HG03108 (cell line): ENCODE data around the gene ABCB11.
A peak's percentile ranks its signal among the peaks of the same experiment; 100 is the strongest.
"Not testable (repeated sequence)": the region's sequence is repeated elsewhere in the genome, so short reads cannot be mapped to it uniquely, and the experiment has no call there.

Source experiments
- ATAC-seq: cut with Tn5 transposase; IDR thresholded peaks from one replicate; pipeline ENCODE4 v1.9.1; 2021; ENCODE audit warnings: moderate library complexity; ENCODE audit not compliant: unreplicated experiment

The ABCB11 gene

DNA sequence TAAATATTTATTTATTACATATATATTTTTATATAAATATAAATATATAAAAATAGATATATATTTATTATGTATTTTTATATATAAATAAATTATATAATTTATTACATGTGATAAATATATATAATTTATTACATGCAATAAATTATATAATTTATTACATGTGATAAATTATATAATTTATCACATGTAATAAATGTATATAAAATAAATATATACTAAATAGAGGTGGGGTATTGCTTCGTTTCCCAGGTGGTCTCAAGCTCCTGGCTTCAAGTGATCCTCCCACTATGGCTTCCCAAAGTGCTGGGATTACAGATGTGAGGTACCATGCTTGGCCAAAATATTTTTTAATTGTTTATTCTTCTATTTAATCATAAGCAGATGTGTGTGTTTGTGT lies 133.7 kb downstream of the ABCB11 start:
- ATAC-seq: no peak

DNA sequence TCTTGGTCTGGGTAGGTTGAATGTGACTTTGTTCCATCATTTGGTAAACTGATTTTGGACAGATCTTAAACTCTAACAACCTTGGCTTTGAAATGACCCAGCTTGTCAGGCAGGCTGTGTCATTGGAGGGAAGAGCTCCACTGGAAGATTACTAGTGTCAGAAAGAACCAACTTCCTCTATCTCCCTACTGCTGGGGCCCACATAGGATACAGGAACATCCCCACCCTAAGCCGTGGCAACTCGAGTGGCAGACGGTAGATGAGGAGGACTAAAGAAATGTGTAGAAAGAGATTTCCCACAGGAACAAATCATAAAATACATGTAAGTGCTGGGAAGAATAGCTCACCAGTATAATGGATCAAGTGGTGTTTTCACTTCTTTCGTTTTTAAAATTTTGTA lies 134.3 kb downstream of the ABCB11 start:
- no peak for ATAC-seq

DNA sequence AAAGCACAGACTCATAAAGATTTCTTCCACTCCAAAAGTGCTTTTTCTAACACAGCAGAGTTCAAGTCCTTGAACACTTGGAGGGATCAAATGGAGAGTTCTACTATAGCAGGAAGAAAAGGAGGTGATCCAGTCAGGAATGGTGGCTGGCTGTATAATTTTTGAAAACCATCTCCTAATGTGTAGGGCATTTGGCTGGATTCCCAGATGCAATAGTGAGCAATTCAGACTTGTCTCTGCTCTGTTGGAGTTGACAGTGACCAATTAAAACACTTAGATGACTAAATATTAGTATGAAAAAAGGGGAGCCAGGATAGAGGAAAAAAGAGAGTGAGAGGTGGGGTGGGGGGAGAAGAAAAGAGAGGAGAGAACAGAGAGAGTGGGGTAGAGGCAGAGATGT lies 135.4 kb downstream of the ABCB11 start:
- ATAC-seq: no peak

DNA sequence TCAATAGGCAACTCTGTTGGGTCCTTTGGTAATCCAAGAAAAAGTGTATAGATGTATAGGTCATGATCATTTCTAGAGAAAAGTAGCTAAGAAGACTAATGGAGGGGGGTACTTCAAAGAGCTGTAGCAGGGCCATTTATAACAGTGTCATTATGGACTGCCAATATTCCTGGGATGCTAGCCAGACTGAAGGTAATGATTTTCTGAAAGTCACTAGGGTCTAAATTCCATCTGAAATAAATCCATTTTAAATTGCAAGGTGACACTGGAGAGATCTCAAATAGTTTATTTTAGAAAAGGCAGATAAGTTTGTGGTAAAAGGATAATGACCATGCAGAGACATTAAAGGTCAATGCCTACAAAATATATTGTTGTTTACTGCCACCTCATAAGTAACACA lies 136.4 kb downstream of the ABCB11 start:
- ATAC-seq: no peak

DNA sequence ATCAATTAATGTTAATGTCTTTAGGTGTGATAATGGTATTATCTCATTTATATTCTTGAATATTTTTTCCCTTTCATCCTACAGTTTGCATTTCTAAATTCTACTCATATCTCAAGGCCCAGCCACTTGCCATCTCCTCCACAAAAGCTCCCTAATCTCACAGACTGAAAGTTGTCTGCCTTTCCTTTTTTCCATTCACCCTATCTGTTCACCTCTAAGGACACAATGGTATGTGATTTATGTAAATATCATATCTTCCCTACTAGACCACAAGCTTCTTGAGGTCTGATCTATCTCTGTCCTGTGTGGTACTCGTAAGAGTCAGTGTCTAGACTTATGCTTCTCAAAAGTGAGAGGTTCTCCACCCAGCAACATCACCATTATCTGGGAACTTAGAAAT lies 137.0 kb downstream of the ABCB11 start:
- ATAC-seq: no peak

DNA sequence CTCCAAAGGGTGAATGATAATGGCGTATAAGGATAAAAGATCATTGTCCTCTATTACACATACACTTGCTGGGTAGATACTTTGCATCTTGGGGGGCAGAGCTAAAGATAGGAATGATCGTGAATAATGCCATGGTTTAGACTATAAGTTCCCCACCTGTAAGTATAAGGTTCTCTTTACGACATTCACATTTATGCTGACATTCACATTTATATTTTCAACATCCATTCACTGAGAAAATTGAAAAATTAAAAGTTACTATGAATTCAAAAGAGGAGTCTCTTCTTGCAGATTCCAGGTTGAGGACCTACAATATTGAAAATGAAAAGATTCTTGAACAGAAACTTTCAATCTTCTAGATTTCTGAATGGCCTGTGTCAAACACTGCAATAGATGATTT lies 138.8 kb downstream of the ABCB11 start:
- ATAC-seq: no peak

DNA sequence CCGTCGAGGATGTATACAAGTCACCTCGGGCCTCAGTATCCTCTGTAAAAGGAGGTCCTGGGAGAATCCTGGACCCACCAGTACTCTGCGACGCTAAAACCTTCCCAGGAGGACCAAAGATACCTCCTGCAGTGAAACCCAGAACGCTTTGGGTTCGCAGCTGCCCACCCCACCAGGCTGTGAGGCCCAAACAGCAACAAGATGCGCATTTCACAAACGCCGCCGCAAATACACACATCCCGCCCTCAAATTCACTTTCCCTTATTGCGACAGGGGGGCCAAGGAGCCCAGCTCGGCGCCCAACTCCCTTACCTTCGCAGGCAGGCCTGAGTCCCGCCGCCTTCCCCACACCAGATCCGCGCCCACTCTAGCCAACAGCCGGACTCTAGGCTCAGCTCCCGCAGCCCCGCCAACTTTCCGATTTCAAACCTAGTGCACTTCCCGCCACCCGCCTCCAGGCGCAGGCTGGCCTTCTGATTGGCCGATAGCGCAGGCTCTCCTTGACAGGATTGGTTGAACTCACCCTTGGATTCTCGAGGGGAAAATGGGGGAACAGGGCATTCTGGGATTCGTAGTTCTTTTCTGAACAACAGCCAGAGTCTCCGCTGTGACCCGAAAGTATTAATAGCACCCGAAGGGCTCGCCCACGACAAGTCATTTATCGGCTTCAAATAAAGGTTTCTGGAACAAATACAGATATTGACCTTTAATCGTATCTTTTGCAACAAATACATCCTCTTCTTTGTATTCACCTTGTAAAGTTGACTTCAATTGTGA lies 140.9 kb downstream of the ABCB11 start, which contains the start of gene SPC25:
TSS of gene SPC25 (minus strand) at position 425 of the 777 bp plus-strand sequence. CDS start 911 bp downstream, outside the sequence.
- ATAC-seq: peak; percentile 100

DNA sequence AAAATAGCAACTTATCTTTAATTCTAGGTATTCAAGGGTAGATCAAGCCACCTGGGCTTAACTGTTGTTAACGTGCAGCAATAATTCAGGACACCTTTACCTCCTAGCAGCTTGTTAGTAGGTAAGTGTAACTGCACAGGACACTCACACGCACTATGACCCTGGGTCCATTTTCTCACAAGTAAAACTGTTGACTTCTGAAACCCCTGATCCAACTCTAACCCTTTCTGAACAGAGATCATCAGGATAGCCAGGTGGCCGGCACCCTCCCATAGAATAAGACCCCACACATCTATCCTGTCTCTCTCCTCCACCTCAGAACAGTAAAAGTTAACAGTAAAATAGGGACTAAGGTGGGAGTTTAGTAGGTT lies 141.5 kb downstream of the ABCB11 start:
- no peak for ATAC-seq

DNA sequence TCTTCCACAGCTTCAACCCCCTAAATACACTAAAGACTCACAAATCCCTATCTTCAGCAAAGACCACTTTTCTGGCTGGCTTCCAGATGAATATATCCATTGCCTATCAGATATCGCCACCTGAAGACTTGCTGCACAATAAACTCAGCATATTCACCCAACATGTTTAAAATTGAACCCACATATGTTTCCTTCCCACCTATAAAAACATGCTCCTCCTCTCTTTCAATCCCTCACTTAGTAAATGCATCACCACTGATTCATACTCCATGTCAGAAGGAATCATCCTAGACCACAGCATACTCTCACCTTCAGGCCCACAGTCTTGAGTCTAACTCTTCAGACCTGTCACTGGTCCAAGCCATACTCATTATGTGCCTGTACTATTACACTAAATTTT lies 146.1 kb downstream of the ABCB11 start:
- ATAC-seq: no peak

DNA sequence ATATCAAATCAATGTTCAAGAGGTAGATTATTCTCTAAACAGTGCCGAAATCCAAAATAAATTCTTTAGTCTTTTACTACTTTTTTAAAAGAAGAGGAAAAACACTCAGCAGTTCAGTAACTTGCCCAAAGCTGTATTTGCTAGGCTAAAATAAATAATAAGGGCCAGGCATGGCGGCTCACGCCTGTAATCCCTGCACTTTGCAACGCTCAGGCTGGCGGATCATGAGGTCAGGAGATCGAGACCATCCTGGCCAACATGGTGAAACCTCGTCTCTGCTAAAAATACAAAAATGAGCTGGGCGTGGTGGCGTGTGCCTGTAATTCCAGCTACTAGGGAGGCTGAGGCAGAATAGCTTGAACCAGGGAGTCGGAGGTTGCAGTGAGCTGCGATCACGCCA lies 149.0 kb downstream of the ABCB11 start:
- not testable (repeated sequence) for ATAC-seq

DNA sequence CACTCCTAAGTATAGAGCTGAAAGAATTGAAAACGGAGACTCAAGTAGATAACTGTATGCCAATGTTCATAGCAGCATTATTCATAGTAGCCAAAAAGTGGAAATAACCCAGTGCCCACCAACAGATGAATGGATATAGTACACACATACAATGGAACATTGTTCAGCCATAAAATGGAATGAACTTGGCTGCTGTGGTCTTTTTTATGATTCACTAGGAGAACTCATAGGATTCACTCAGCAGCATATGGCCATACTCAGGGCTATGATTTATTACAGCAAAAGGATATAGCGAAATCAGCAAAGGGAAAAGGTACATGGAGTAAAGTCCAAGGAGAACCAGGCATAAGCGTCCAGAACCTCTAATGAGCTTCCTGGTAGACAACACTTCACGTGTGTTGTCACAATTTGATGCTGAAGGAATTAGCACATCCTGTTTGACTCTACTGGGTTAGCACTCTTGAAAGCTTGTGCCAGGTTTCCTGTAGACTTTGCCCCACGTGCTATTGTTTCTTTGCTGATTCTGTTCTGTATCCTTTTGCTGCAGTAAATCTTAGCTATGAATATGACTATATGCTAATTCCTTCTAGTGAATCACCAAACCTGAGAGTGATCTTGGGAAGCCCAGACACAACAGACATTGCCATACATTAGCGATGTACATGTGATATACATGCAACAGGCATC lies 156.6 kb downstream of the ABCB11 start:
- no peak for ATAC-seq

DNA sequence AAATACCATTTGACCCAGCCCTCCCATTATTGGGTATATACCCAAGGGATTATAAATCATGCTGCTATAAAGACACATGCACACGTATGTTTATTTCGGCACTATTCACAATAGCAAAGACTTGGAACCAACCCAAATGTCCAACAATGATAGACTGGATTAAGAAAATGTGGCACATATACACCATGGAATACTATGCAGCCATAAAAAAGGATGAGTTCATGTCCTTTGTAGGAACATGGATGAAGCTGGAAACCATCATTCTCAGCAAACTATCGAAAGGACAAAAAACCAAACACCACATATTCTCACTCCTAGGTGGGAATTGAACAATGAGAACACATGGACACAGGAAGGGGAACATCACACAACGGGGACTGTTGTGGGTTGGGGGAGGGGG lies 160.3 kb downstream of the ABCB11 start:
- not testable (repeated sequence) for ATAC-seq
